HG02852 (cell line): ENCODE data around the gene LOXL4.

Source experiments
- ATAC-seq: cut with Tn5 transposase; IDR thresholded peaks from one replicate; pipeline ENCODE4 v1.9.1; 2021; ENCODE audit warnings: mild to moderate bottlenecking, moderate library complexity; ENCODE audit not compliant: unreplicated experiment

LOXL4 gene

DNA sequence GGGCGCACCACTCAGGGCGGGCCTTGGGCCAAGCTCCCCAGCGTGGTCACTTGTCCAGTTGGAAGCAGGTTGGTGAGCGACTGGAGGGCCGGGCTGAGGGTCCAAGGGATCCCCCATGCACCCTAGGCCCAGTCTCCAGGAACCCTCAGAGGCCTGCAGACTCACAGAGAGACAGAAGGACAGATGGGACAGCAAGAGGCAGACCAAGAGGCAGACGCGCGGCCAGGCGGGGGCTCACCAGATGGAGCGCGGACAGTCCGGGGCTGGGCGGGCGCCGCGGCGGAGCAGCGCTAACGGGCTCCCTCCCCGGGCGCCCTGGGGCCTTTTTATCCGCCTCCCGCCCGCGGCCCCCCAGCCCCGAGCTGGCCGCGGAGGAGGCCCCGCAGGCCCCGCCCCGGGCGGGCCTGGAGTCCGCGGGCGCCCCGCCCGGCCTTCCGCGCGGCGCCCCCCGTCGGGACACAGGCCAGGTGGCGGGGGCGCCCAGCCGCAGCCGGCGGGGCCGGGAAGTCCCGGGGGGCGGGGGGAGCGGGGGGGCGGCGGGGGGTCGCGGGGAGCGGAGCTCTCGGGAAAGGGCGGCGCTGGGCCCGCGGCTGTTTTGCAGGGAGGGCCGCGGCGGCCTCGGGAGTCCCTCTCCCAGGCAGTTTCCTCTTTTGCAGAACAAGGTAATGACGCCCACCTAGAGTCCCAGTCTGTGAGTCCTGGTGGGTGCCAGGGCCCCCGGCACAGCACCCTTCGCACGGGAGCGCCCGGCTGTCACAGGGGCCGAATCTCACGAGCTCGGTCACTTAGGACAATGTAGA is at the start of gene LOXL4:
Gene LOXL4, minus strand, starts transcription at position 301 of the 800 bp plus-strand sequence. CDS start 5,175 bp downstream, outside the sequence.
- ATAC-seq = no peak

DNA sequence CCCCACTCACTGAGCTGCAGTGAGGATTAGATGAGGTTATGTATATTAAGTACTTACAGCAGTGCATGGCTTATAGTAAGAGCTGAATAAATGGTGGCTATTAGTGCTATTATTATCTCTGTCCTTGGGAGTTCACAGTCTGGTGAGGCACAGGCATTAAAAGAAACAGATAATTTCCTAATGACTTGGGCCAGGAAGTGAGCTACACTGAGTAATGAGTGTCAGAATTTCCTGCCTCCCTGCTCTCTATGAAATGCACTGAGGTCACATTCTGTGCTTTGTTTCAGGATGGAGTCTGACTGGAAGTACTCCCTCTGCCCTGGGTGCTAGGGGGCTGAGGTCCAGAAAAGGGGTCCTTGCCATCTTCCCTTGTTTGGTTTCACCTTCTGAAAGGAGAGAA is 48.7 kb upstream of the LOXL4 start:
- no peak for ATAC-seq

DNA sequence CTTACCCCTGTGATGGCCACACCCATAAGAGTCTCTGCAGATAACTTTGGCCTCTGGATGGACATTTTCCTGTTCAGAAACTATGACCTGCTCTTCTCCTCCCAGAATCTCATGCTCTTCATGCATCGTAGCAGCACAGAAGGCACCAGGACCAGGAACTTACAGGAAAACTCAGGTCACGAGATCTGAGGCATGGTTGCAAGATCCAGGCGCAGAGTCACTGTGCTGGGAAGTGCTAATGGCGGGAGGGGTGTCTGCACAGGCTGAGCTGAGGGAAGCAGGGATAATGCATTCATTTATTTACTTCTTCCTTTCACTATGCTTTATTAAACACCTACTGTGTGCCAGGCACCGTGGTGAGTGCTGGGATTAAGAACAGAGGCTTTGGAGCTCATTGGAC is 48.2 kb upstream of the LOXL4 start:
- ATAC-seq = no peak

DNA sequence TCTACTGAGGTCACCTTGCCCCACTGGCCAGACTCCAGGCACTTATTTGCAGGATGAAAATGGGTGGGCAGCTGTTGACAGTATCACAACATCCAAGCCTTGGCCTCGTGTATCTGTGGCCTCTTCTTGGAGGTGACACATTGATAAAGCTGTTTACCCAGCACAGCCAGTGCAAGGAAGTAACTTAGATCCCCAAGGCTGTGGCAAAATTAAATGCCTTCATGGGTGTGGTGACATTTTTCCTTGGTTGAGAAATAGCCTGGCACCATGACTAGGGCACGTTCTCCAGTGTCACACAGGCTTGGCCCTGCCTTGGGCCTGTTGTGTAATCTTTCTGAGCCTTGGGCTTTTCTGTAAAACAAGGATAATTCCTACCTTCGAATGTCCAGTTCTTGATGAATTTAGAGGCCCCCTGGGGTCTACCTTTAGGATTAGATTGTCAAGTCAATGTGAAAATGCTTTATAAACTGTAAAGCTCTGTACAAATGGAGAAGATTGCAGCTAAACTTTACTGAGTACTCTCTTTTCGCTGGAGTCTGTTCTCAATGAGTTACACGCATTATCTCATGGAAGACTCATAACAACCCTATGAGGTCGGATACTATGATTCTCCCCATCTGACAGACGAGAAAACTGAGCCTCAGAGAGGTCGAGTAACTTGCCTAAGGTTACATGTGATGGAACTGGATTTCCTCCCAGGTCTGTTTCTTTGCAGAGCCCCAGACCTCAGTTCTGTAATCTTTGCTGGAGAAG is 46.7 kb upstream of the LOXL4 start:
- no peak for ATAC-seq

DNA sequence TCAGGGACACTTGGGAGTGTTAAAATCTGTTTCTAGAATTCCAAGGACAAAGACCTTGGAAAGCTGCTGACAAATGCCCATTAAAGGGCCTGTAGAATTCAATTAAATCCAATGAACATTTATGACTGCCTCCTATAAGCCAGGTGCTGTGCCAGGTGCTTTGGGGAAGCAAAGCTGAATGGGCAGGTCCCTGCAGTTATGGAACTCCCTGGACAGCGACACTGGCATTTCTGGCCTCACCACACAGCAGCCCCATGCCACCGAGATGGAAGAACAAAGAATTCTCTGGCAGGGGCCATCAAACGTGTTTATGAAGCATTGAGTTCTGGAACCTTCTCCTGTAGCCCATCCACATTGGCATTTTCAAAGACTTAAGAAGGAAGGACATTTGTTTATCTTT is 45.6 kb upstream of the LOXL4 start:
- ATAC-seq = no peak

DNA sequence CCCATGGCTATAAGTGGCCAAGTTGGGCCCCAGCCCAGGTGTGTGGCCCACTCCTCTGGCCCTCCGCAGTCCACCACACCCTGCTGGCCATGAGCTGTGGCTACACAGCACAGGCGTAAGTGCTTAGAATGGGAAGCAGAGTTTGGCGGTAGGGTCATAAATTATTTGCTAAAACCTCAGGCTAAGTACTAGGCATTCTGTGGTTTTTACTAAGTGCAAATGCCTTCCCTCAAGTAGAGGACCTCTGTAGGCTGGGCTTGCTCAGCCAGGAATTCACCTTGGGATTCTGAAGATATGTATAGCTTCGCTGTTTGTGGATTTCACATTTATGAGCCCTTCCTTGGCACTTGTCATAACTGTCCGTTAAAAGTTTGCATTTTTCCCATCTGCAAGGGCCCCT is 44.8 kb upstream of the LOXL4 start:
- ATAC-seq = no peak

DNA sequence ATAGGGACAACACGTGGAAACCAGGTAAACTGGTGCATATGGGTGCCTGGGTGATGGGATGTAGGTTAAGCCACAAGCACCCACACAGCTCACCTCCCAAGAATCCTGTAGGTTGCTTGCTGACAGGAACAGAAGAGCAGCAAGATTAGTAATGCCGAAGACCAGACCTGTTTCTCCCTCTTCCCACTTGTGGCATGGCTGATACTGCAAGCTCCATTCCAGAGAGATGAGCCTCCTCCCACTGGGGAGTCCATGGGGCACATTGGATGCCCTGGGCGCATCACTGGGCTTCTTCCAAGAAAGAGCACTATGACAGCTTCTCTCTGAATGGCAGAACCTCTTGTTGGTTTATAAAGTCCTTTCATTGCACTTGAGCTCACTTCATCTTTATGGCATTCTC is 44.4 kb upstream of the LOXL4 start:
- no peak for ATAC-seq

DNA sequence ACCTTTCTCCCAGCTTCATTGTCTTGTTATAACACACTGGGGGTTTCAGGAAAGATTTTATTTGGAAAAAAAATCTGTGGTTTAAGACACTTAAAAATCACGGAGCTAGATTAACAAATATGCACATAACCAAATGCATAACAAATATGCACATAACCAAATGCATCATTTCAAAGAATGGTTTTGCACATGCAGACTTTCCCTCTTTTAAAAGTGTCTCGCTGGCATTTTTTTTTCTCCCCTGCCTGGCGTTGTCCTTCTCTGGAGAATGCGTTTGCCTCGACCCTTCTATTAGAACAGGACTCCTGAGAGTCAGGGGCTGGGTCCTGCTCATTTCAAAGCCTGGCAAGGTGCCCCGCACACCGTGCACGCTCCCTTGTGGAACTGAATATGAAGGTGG is 42.7 kb upstream of the LOXL4 start:
- ATAC-seq = no peak

DNA sequence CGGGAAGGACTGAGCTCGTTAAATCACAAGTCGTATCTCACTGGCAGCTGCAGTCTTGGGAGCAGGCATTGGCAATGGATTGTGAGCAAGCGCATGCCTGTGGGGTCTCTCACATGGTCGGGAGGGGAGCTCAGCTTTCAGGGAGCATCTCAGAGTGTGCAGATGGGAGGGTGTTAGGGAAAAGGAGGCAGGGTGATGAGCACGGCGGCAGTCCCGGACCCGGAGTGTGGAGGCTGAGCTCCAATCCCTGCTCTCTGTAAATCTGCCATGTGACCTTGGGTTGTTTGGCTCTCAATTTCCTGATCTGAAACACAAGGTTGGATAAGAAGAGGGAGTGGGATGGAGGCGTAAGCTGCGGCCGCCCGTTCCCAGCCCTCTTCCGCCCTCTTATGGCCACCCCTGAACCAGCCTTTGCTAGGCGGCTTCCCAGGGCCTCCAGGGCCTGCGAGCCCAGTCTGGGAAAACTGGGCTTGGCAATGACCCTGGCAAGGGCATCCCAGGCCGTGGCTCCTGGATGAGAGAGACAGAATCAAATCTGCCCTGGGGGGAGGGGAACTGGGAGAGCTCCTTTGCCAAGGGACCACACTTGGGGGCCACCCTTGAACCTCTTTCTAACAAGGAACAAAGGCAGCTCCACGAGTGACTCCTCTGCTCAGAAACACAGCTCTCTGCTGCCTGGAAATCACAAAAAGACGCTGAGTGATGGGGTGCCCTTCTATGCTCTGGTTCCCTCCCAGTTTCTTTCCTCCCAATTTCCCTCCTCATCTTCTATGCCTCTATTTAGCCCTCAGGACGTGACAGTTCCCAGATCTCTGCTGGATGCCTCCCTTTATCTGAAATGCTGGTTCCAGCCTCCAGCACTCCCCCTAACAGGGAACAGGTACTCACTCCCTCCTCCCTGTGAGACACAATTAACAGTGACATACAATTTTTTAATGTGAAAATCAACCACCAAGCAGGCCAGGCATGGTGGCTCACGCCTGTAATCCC is 41.7 kb upstream of the LOXL4 start:
- peak; percentile 48 for ATAC-seq

DNA sequence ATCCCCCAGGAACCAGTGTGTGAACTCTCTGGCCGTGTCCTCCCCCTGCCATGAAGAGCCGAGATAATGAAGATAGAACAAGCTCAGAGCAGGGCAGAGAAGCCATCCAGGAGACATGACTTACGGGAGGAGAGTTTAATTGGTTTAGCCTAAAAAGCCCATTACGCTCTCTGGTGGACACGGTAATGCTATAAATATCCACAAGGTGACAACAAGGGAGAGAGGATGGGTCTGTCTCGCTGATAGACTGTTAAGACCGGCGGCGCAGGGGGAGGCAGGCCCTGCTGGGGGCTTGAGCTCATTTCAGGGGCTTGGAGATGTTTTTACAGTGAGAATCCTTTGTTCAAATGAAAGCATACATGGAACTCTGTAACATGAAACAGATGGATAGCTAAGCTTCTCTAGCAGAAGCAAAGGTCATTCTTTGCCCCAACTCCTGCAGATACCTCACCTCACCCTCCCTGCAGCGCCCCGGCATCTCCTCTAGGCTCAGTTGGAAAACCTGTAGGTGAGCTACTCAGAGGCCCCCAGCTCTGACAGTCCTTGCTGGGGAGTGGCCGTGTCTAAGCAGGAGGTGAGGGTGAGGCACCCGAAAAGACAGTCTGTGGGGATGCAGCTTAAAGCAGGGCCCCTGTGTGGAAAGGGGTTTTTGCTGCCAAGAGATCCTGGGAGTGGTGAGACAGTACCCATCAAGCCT is 40.8 kb upstream of the LOXL4 start:
- no peak for ATAC-seq

DNA sequence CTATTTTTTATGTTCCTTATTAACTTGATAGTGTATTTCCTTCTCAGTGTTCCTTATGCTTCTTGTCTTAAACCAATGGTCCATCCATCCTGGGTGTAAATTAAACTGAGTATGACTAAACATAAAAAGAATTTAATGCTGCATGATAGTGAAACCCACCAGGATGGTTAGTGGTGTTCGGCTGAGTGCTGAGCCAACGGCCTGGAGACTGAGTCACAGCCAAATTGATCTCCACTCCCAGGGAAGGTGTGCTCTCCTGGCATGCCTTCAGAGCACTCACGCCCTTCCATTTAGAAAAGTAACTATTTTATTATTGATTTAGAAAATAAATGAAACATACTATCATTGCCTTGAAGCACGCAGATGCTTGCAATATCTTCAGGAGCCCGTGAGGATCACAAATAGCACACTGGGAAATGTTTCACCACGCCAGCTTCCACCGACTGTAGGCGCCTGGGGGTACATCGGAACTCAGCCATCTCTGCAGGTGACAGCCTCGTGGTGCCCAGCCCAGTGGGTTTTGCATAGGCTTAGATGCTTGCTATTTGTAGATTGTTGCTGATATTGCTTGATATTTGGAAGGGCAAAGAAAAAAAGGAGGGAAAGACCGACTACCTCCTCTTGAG is 40.0 kb upstream of the LOXL4 start:
- ATAC-seq = no peak

DNA sequence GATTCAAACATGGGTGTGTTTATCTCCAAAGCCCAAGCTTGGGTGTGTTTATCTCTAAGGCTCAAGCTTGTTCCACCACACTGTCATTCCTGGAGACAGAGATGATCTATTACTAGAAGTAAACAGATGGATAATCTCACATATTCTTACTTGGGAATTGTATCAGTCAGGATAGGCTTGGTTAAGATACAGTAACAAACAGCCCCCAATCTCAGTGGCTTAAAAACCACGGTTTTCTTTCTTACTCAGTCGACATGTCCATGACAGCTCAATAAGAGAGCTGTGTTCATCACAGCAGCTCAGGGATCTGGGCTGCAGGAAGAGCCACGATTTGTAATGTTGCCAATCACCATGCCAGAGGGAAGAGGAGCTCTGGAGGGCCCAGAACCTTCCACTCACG is 38.5 kb upstream of the LOXL4 start:
- ATAC-seq = no peak

DNA sequence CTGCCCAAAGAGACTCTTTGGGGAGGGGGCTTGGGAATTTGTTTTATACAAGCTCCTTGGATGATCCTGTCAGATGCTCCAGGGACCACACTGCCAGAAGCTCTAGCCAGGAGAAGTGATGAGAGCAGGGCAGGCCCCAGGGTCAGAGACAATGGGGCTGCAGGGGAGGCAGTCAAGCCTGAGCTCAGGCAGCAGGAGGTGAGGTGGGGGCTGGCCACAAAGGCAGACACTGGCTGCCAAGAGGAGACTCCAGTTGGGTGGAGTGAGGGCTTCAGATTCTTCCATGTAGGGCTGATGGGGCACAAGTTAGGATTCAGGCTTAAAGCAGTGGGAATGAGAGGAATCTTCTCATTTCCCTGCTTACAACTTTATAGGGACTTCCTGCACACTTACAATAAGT is 35.6 kb upstream of the LOXL4 start:
- ATAC-seq = no peak

DNA sequence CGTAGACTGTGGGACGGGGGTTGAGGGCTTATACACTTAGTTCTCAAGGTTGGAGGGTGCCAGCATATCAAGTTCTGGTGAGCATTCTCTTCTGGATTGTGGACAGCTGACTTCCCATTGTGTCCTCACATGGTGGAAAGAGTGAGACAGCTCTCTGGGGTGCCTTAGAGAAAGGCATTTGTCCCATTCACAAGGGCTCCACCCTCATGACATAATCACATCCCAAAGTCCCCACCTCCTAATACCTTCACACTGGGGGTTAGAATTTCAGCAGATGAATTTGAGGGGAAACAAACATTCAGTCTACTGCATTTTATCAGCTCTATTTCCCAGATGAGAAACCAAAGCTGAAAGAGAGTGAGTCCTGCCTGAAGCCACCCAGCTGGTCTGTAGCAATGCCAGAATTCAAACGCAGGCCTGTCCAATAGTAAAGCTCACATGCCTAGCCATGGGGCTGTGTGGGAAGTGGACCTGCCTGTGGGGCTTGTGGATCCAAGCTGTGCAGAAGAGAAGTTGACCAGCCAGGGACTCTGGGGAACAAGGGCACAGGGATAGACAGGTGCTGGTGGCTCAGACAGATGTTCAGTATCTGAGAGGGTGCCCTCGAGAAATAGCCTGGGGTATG is 34.9 kb upstream of the LOXL4 start:
- ATAC-seq = no peak

DNA sequence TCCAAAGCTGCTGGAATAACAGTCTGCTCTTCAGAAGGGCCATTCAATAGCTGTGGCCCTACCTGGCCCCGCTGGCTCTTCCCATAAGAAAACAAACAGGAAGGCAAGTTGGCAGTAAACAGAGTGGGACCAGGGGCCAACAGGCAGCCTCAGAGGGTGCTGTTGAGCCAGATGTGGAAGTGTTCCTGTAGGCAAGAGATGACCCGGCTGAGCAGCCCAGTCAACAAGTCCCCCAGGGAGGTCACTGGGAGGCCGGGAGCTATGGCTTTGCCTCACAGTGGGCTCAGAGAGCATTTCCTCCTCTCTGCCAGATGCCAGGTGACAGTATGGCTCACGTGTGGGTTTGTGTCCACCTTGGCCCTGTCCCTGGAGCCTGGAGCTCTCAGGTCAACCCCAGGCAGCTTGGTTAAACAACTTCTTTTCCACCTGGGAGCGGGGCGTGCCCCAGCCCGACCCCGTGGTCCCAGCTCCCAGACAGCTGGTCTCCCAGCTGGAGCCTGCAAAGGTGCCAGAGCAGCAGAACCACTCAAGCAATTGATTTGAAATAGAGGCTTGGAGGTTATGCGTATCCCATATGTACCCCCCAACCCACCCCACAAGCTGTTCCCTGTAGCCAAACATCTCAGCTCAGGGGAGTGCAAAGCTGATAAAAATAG is 33.8 kb upstream of the LOXL4 start:
- ATAC-seq = no peak

DNA sequence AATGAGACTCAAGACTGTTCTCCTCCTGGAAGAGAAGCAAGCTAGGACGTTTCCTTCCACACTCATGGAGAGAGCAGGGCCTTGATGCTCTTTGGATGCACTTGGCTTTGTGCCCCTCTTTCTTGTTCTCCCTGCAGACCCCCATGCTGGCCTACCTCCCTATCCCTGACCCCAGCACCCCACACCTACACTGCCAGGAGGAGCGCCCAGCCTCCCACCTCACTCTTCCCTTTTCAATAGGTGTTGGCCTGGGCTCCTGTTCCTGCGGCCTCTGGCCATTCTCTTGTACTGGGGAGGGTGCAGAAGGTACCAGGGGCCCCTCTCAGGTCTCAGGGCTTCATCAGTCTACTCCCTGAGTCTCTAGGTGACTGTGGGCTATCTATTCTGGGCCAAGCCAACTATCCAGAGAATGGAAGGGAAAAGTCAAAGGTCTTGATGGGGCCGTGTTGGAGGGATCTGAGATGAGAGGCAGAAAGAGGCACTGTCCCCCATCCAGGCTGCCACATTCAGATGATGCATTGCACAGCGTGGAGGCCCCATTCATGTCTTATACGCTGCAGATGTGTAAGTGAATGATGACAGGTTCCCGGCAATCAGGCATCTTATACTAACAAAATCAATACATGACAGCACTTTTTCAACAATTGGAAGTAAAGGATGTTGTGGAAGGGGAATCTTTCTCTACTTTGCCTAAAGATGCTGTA is 32.7 kb upstream of the LOXL4 start:
- no peak for ATAC-seq

DNA sequence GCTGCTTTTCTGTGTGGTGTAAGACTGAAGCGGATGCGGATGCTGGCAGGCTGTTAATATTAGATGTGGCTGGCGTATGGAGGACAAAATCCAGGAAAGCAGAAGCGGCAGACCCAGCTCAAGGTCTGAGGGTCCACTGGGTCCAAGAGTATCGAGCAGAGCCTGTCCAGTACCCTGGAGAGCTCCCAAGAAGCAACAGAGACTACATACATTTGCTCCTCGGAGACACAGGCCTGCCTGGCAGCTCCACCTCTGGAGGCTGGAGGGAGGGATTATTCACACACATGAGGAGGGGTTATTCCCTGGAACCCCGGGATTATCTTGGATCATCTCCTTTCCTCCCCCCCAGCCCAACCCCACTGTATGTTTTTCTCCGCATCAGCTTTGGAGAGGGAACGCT is 31.3 kb upstream of the LOXL4 start:
- no peak for ATAC-seq

DNA sequence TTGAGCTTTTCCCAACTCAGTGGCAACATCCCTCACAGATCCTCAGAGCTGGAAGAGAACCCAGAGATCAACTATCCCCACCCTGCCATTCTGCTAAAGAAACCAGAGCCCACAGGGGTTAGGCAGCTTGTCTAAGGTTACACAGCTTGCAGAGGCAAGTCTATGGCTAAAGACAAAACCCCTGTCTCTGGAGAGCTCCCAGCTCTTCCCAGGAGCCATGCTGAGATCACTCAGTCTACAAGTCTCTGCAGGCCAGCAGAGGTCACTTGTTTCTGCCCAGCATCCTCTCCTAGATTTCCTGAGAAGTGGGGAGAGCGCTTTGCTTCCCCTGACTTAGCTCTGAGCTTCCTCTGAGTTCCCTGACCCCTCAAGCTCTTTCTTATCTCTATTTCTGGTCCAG is 28.5 kb upstream of the LOXL4 start:
- no peak for ATAC-seq

DNA sequence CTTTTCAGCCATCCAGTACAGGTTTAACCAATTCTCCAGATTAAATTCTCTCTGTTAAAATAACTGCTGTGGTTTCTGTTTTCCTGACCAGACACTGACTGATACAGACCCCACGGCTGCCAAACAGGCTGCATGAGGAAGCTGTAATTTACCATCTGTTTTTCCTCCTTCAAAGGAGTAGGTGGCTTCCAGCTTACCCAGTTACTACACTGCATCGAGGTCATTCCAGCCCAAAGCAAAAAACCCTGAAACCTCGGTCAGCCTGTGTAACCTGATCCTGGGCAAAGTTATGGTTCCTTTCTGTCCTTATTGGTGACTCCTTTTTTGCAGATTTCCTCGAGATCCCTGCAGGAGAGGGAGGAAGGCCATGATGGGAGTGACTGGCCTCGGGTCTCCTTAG is 27.9 kb upstream of the LOXL4 start:
- ATAC-seq = no peak
